SU-DHL-6 (cell line): Measurements from ENCODE around the gene CARD14.

Experiments
- H2AFZ ChIP-seq: fragments of 200-600 bp; sonication (generic); 2 replicates; pipeline ENCODE4 v1.6.1; 2014; ENCODE audit warnings: low read depth, mild to moderate bottlenecking, moderate library complexity, mixed read lengths, antibody characterized with exemption, low read length; ENCODE audit not compliant: severe bottlenecking
- H3F3A ChIP-seq: fragments of 200-600 bp; shearing (Covaris generic); 2 replicates; pipeline ENCODE4 v1.6.0; 2016; ENCODE audit warnings: antibody characterized with exemption, mild to moderate bottlenecking; ENCODE audit not compliant: insufficient read depth
- H3K27ac ChIP-seq: fragments of 200-600 bp; sonication (generic); 2 replicates; pipeline ENCODE4 v1.5.1; 2016; ENCODE audit warnings: low read depth, mild to moderate bottlenecking, low read length, moderate library complexity, mixed read lengths
- H3K27me3 ChIP-seq: fragments of 200-600 bp; sonication (generic), shearing (Covaris generic); 2 replicates; pipeline ENCODE4 v1.6.0; 2014; ENCODE audit warnings: mild to moderate bottlenecking, low read length
- H3K36me3 ChIP-seq: fragments of 200-600 bp; sonication (generic); 2 replicates; pipeline ENCODE4 v1.6.1; 2014; ENCODE audit warnings: mild to moderate bottlenecking, low read length, mixed read lengths
- H3K4me2 ChIP-seq: fragments of 300-600, 200-600 bp; shearing (Covaris generic), sonication (generic); 2 replicates; pipeline ENCODE4 v1.6.0; 2014; ENCODE audit warnings: low read length, low read depth, mild to moderate bottlenecking; ENCODE audit not compliant: poor library complexity, severe bottlenecking
- H3K4me3 ChIP-seq: fragments of 200-600 bp; sonication (generic); 2 replicates; pipeline ENCODE4 v1.5.1; 2014; ENCODE audit warnings: antibody characterized with exemption, low read length, mild to moderate bottlenecking, mixed read lengths; ENCODE audit not compliant: insufficient read depth, poor library complexity, severe bottlenecking
- H3K79me2 ChIP-seq: fragments of 200-600 bp; sonication (generic); 2 replicates; pipeline ENCODE4 v1.6.1; 2014; ENCODE audit warnings: mild to moderate bottlenecking, low read length, moderate library complexity; ENCODE audit not compliant: insufficient read depth
- H3K9ac ChIP-seq: fragments of 200-600 bp; sonication (generic); 2 replicates; pipeline ENCODE4 v1.7.0; 2014; ENCODE audit warnings: mild to moderate bottlenecking, low read length
- H3K9me2 ChIP-seq: fragments of 200-600 bp; sonication (generic); replicated peaks from 2 replicates; pipeline ENCODE4 v1.6.1; 2014; ENCODE audit warnings: low read length; ENCODE audit not compliant: insufficient read depth
- H3K9me3 ChIP-seq: fragments of 200-600 bp; sonication (generic); 2 replicates; pipeline ENCODE4 v1.6.1; 2014; ENCODE audit warnings: low read length, mixed read lengths; ENCODE audit not compliant: insufficient read depth
- H4K20me1 ChIP-seq: fragments of 200-600 bp; sonication (generic); 2 replicates; pipeline ENCODE4 v1.6.1; 2014; ENCODE audit warnings: low read depth, mild to moderate bottlenecking, antibody characterized with exemption, low read length, moderate library complexity, mixed read lengths
- EZH2phosphoT487 ChIP-seq: fragments of 200-600 bp; sonication (generic), shearing (Covaris generic); conservative IDR thresholded peaks from 2 replicates; pipeline ENCODE4 v1.6.1; 2018; ENCODE audit warnings: mild to moderate bottlenecking, antibody characterized with exemption, low read length, moderate library complexity, mixed read lengths
- TF ChIP-seq, protein P1 (sequence below): fragments of 200-600 bp; sonication (generic); IDR thresholded peaks from one replicate; pipeline ENCODE4 v1.5.1; 2017; ENCODE audit warnings: antibody characterized with exemption, mild to moderate bottlenecking, low read length, moderate library complexity; ENCODE audit not compliant: insufficient read depth, poor library complexity, severe bottlenecking

Gene CARD14

DNA sequence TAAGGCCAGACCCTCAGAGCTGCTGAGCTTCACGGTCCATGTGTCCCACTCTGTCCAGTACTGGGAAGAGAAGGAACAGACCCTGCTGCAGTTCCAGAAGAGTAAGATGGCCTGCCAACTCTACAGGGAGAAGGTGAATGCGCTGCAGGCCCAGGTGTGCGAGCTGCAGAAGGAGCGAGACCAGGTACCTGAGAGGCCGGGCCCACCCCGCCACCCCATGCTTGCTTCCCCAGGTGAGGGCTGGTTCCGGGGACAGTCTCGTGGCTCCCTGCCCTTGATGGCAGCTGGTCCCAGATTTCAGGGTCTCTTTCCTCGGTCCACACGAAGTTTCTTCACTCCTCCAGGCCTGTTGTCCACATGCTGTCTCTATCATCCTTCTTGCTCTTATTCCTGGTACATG is 20.9 kb downstream of the CARD14 start:
- no peak overlapping the region for H3K4me2 ChIP-seq
- no peak overlapping the region for H2AFZ ChIP-seq
- H3F3A ChIP-seq = no peaks in the 10 kb centered on the region
- H3K79me2 ChIP-seq = no peaks in the 10 kb centered on the region
- TF ChIP-seq, protein P1, sequence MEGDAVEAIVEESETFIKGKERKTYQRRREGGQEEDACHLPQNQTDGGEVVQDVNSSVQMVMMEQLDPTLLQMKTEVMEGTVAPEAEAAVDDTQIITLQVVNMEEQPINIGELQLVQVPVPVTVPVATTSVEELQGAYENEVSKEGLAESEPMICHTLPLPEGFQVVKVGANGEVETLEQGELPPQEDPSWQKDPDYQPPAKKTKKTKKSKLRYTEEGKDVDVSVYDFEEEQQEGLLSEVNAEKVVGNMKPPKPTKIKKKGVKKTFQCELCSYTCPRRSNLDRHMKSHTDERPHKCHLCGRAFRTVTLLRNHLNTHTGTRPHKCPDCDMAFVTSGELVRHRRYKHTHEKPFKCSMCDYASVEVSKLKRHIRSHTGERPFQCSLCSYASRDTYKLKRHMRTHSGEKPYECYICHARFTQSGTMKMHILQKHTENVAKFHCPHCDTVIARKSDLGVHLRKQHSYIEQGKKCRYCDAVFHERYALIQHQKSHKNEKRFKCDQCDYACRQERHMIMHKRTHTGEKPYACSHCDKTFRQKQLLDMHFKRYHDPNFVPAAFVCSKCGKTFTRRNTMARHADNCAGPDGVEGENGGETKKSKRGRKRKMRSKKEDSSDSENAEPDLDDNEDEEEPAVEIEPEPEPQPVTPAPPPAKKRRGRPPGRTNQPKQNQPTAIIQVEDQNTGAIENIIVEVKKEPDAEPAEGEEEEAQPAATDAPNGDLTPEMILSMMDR = no peak
- no peak for TF ChIP-seq EZH2phosphoT487
- H3K36me3 ChIP-seq = no peaks in the 10 kb centered on the region
- H3K9ac ChIP-seq = no peak overlapping the region
- no peaks in the 10 kb centered on the region for H3K27me3 ChIP-seq
- H3K9me3 ChIP-seq = no peaks in the 10 kb centered on the region
- no peak overlapping the region for H3K4me3 ChIP-seq
- H3K9me2 ChIP-seq = no peaks in the 10 kb centered on the region
- no peak overlapping the region for H3K27ac ChIP-seq
- H4K20me1 ChIP-seq = no peaks in the 10 kb centered on the region

DNA sequence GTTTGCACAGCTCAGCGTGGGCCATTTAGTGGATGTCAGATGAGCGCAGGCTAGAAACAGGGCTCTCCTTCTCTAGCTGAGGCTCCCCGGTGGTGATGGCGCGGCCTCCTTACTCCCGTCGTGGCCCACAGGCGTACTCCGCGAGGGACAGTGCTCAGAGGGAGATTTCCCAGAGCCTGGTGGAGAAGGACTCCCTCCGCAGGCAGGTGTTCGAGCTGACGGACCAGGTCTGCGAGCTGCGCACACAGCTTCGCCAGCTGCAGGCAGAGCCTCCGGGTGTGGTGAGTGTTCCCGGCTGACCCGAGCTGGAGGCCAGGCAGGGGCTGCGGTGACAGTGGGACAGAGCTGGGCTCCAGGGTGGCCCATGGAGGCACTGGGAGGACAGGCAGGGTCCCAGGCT is 21.4 kb downstream of the CARD14 start:
- Histone ChIP-seq H3K4me2 (no peak overlapping the region), H3K27me3 (no peaks in the 10 kb centered on the region), H3K9ac (no peak overlapping the region), H3K9me2 (no peaks in the 10 kb centered on the region), H2AFZ (no peak overlapping the region), H4K20me1 (no peaks in the 10 kb centered on the region), H3K9me3 (no peaks in the 10 kb centered on the region), H3K79me2 (no peaks in the 10 kb centered on the region), H3K27ac (no peak overlapping the region), H3K36me3 (no peaks in the 10 kb centered on the region), H3F3A (no peaks in the 10 kb centered on the region), H3K4me3 (no peak overlapping the region)
- TF ChIP-seq EZH2phosphoT487 = no peak
- TF ChIP-seq, protein P1 = no peak

DNA sequence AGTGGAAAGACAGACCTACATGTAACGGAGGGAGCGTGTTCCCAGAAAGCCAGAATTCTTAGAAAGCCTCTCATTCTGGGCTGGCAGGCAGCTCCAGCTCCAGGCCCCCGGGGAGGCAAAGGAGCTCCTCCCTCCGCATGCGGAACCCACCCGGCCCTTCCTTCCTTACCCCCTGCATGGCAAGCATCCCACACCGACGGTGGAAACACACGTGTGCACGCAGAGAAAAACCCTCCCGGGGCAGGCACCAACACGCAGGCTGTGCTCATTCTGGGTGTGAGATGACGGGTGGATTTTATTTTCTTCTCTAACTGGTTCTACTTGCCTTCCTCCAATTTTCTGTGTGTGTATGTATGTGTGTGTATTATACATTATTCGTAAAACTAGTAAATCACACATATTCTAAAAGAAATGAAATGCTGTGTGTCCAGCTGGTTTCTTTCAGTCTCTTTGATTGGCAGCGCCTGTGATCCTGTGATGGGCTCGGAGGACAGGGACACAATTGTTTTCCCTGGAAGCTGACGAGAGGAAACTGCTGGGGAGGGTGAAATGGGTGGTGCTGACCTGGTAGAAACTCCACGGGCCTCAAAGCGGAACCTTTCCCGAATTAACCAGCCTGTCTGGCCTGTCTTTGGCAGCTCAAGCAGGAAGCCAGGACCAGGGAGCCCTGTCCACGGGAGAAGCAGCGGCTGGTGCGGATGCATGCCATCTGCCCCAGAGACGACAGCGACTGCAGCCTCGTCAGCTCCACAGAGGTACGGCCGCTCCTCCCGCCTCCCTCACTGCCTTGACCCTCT is 22.2 kb downstream of the CARD14 start:
- H3K27me3 ChIP-seq = no peaks in the 10 kb centered on the region
- no peaks in the 10 kb centered on the region for H3K9me2 ChIP-seq
- H3K27ac ChIP-seq = no peak overlapping the region
- no peaks in the 10 kb centered on the region for H3K79me2 ChIP-seq
- no peak overlapping the region for H3K4me2 ChIP-seq
- no peaks in the 10 kb centered on the region for H3F3A ChIP-seq
- H2AFZ ChIP-seq = no peak overlapping the region
- H3K9ac ChIP-seq = no peak overlapping the region
- H3K9me3 ChIP-seq = no peaks in the 10 kb centered on the region
- no peaks in the 10 kb centered on the region for H3K36me3 ChIP-seq
- no peak overlapping the region for H3K4me3 ChIP-seq
- TF ChIP-seq, protein P1 = no peak
- no peak for TF ChIP-seq EZH2phosphoT487
- H4K20me1 ChIP-seq = no peaks in the 10 kb centered on the region
